ENCODE data around the gene PARD3.

- TF ChIP-seq POLR2A (IDR thresholded peaks at IDR 0.05; ENCODE audit: low read length), result no peak
- TF ChIP-seq CHD4 (IDR thresholded peaks at IDR 0.05; ENCODE audit: borderline replicate concordance), result no peak
- TF ChIP-seq HOXA7 (CRISPR knock-in tag; IDR thresholded peaks at IDR 0.05), result no peak
- TF ChIP-seq RAD21 (conservative IDR thresholded peaks at IDR 0.05 in 1 of 2, IDR thresholded peaks at IDR 0.05 in 1 of 2), result no peak
- TF ChIP-seq CTCF (IDR thresholded peaks at IDR 0.05), result no peak
- TF ChIP-seq USF2 (IDR thresholded peaks at IDR 0.05), result no peak
- no peak for TF ChIP-seq RFX5 (IDR thresholded peaks at IDR 0.05)
- TF ChIP-seq EP300 (IDR thresholded peaks at IDR 0.05), result no peak
- TF ChIP-seq JUNB (IDR thresholded peaks at IDR 0.05), result no peak
Observed at GRCh38 chr10:34116681-34117271, 698.3 kb downstream of the PARD3 start.

Data from A549 (cell line).